Measurements from ENCODE around the gene EPHA2.

The EPHA2 gene

DNA sequence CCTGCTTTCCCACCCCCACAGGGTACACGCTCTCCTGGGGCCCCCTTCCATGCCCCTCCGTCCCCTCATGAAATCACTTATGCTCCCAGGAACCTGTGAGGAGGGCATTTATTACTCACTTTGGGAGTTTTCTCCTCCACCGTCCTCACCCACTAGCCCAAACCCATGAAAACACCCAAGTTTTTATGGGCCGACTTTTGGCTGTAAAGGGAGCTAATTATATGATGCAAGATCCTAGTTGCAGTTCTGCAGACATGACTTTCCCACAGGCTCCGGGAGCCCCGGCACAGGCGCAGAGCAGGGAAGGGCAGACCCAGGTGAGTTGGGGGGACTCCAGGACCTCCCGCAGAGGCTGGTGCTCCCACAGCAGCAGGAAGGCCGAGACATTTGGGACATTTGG, 29.7 kb downstream of the EPHA2 start:
- no peak overlapping the region for H3K9ac ChIP-seq
- H3K4me1 ChIP-seq (ENCODE audit: low read depth, poor library complexity, severe bottlenecking), result no peaks in the 10 kb centered on the region
- H3K4me3 ChIP-seq (IDR thresholded peaks at IDR 0.05; ENCODE audit: insufficient read depth, low read depth, low read length), result no peak overlapping the region
- no peaks in the 10 kb centered on the region for H4K20me1 ChIP-seq (ENCODE audit: insufficient read depth)
- H3K36me3 ChIP-seq (ENCODE audit: insufficient read depth), result no peaks in the 10 kb centered on the region
- H3K27ac ChIP-seq, result no peak overlapping the region
- TF ChIP-seq, protein P1, sequence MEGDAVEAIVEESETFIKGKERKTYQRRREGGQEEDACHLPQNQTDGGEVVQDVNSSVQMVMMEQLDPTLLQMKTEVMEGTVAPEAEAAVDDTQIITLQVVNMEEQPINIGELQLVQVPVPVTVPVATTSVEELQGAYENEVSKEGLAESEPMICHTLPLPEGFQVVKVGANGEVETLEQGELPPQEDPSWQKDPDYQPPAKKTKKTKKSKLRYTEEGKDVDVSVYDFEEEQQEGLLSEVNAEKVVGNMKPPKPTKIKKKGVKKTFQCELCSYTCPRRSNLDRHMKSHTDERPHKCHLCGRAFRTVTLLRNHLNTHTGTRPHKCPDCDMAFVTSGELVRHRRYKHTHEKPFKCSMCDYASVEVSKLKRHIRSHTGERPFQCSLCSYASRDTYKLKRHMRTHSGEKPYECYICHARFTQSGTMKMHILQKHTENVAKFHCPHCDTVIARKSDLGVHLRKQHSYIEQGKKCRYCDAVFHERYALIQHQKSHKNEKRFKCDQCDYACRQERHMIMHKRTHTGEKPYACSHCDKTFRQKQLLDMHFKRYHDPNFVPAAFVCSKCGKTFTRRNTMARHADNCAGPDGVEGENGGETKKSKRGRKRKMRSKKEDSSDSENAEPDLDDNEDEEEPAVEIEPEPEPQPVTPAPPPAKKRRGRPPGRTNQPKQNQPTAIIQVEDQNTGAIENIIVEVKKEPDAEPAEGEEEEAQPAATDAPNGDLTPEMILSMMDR (conservative IDR thresholded peaks at IDR 0.05; ENCODE audit: low read depth, low read length), result no peak
- H2AFZ ChIP-seq (ENCODE audit: low read depth), result no peak overlapping the region
- peaks cover 14% of the 10 kb centered on the region; the same call in 1 of the 2 replicates for H3K27me3 ChIP-seq (ENCODE audit: insufficient read depth, low read depth)
- no peak overlapping the region for H3K4me2 ChIP-seq
- no peaks in the 10 kb centered on the region for H3K79me2 ChIP-seq (ENCODE audit: insufficient read depth, low read depth)

DNA sequence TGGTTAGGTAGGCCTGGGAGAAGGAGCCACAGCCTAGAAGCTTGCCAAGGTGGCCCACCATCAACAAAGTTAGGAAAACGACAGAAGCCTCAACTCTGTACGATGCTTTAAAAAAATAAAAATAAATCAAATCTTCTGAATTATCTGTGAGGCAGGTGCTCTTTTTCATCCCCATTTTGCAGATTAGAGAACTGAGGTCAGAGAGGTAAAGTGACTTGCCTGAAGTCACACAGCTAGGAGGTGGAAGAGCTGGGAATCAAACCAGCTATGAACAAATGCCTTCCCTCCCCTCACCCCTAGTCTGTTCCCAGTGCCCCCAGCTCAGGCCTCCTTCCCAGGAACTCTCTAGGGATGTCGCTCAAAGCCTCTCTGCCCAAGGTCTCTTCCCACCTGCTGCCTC, 30.4 kb downstream of the EPHA2 start:
- no peak overlapping the region for H3K4me2 ChIP-seq
- peaks cover 14% of the 10 kb centered on the region; the same call in 1 of the 2 replicates for H3K27me3 ChIP-seq (ENCODE audit: insufficient read depth, low read depth)
- no peak overlapping the region for H3K27ac ChIP-seq
- no peaks in the 10 kb centered on the region for H3K79me2 ChIP-seq (ENCODE audit: insufficient read depth, low read depth)
- no peak overlapping the region for H2AFZ ChIP-seq (ENCODE audit: low read depth)
- no peaks in the 10 kb centered on the region for H3K4me1 ChIP-seq (ENCODE audit: low read depth, poor library complexity, severe bottlenecking)
- no peaks in the 10 kb centered on the region for H3K36me3 ChIP-seq (ENCODE audit: insufficient read depth)
- TF ChIP-seq, protein P1 (conservative IDR thresholded peaks at IDR 0.05; ENCODE audit: low read depth, low read length), result no peak
- no peak overlapping the region for H3K9ac ChIP-seq
- H4K20me1 ChIP-seq (ENCODE audit: insufficient read depth), result no peaks in the 10 kb centered on the region
- H3K4me3 ChIP-seq (IDR thresholded peaks at IDR 0.05; ENCODE audit: insufficient read depth, low read depth, low read length), result no peak overlapping the region

DNA sequence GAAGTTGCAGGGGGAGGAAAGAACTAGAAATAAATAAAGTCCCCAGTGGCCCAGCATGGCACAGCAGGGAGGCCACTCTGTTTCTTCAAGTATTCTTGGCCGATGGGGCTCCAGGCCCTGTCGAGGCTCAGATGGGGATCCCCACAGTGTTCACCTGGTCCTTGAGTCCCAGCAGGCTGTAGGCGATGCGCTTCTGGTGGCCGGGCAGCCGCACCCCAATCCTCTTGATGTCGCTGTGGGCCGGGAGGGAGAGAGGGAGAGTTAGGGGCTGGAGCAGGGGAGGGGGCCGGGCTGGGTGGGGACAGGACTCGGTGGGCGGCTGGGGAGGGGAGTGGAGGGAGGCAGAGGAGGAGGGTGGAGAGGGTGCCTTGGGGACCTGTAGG, 30.8 kb downstream of the EPHA2 start:
- Histone ChIP-seq H3K9ac (no peak overlapping the region), H3K4me2 (no peak overlapping the region), H3K27me3 (ENCODE audit: insufficient read depth, low read depth) (peaks cover 14% of the 10 kb centered on the region; the same call in 1 of the 2 replicates), H4K20me1 (ENCODE audit: insufficient read depth) (no peaks in the 10 kb centered on the region), H3K27ac (no peak overlapping the region), H3K36me3 (ENCODE audit: insufficient read depth) (no peaks in the 10 kb centered on the region), H3K4me3 (IDR thresholded peaks at IDR 0.05; ENCODE audit: insufficient read depth, low read depth, low read length) (no peak overlapping the region), H3K4me1 (ENCODE audit: low read depth, poor library complexity, severe bottlenecking) (no peaks in the 10 kb centered on the region), H3K79me2 (ENCODE audit: insufficient read depth, low read depth) (no peaks in the 10 kb centered on the region), H2AFZ (ENCODE audit: low read depth) (no peak overlapping the region)
- TF ChIP-seq, protein P1 (conservative IDR thresholded peaks at IDR 0.05; ENCODE audit: low read depth, low read length), result no peak

DNA sequence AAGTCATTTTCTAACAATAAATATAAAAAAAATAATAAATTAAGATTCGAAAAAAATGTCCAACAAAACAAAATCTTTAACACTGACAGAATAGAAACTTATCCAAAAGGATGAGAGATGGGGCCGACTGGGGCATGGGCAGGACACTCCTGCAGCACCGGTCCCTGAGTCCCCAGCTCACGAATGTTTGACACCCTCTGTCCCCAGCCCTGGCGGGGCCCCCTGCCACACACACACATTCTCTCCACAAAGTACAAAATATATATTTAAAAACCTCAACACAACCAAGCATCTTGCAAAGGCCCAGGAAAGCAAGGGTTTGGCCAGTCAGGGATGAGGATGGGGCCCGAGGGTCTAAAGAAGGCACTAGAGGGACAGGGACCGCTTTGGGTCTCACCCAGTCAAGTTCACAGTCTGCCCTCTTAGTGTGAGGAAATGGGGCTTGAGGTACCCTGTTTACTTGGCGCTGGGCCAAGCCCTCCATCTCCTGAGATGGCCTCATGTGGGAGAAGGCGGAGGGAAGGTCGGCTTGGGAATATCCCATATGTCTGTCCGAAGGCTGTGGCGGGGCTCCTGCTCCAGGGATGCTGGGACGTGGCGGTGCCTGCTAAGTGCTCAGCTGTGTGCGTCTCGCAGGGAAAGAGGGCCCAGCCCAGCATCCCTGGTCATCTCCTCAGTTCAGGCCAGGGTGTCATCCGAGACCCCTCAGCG, 31.3 kb downstream of the EPHA2 start:
- Histone ChIP-seq H3K27ac (no peak overlapping the region), H3K4me3 (IDR thresholded peaks at IDR 0.05; ENCODE audit: insufficient read depth, low read depth, low read length) (no peak overlapping the region), H3K4me2 (no peak overlapping the region), H3K4me1 (ENCODE audit: low read depth, poor library complexity, severe bottlenecking) (no peaks in the 10 kb centered on the region), H3K36me3 (ENCODE audit: insufficient read depth) (no peaks in the 10 kb centered on the region), H4K20me1 (ENCODE audit: insufficient read depth) (no peaks in the 10 kb centered on the region), H3K79me2 (ENCODE audit: insufficient read depth, low read depth) (no peaks in the 10 kb centered on the region), H3K27me3 (ENCODE audit: insufficient read depth, low read depth) (peaks cover 14% of the 10 kb centered on the region; the same call in 1 of the 2 replicates), H2AFZ (ENCODE audit: low read depth) (no peak overlapping the region), H3K9ac (no peak overlapping the region)
- TF ChIP-seq, protein P1 (conservative IDR thresholded peaks at IDR 0.05; ENCODE audit: low read depth, low read length), result no peak
